ENCODE data around the gene PRDX3.

Gene PRDX3

GRCh38 chr10:119221201-119221600, 42.6 kb upstream of the PRDX3 start:
- TF ChIP-seq EZH2 (IDR thresholded peaks at IDR 0.05; ENCODE audit: borderline replicate concordance, low read depth, low read length, severe bottlenecking) = no peak
- Histone ChIP-seq H4K20me1 (ENCODE audit: insufficient read depth, low read length) (peaks cover 12% of the 10 kb centered on the region; the same call in 1 of the 2 replicates), H3K4me2 (ENCODE audit: insufficient read depth, low read length) (no peak overlapping the region), H3K9ac (ENCODE audit: low read depth, low read length) (no peak overlapping the region), H3K36me3 (ENCODE audit: insufficient read depth, low read length) (no peaks in the 10 kb centered on the region), H3K9me3 (ENCODE audit: insufficient read depth, low read length, severe bottlenecking) (no peaks in the 10 kb centered on the region), H2AFZ (ENCODE audit: low read depth, low read length) (no peak overlapping the region), H3K27ac (ENCODE audit: low read length) (no peak overlapping the region), H3K4me1 (ENCODE audit: insufficient read depth, low read length) (no peaks in the 10 kb centered on the region), H3K79me2 (ENCODE audit: insufficient read depth, low read length) (peaks cover 21% of the 10 kb centered on the region; the same call in 1 of the 2 replicates), H3K4me3 (ENCODE audit: low read depth in 1 of 2, low read length in 2 of 2) (no peak overlapping the region), H3K27me3 (ENCODE audit: insufficient read depth, low read length, poor library complexity) (no peaks in the 10 kb centered on the region)
- no peak for DNase-seq
- ATAC-seq (ENCODE audit: insufficient read depth, low read depth) = no peak

- H3K4me1 ChIP-seq (ENCODE audit: insufficient read depth, low read length) = no peaks in the 10 kb centered on the region
- H3K27me3 ChIP-seq (ENCODE audit: insufficient read depth, low read length, poor library complexity) = no peaks in the 10 kb centered on the region
- no peak overlapping the region for H2AFZ ChIP-seq (ENCODE audit: low read depth, low read length)
- H3K4me3 ChIP-seq (ENCODE audit: low read depth in 1 of 2, low read length in 2 of 2) = no peak overlapping the region
- ATAC-seq (ENCODE audit: insufficient read depth, low read depth) (no peak), DNase-seq (no peak)
- no peak overlapping the region for H3K27ac ChIP-seq (ENCODE audit: low read length)
- H3K9ac ChIP-seq (ENCODE audit: low read depth, low read length) = no peak overlapping the region
- no peaks in the 10 kb centered on the region for H3K9me3 ChIP-seq (ENCODE audit: insufficient read depth, low read length, severe bottlenecking)
- H3K4me2 ChIP-seq (ENCODE audit: insufficient read depth, low read length) = no peak overlapping the region
- no peak for TF ChIP-seq CTCF (IDR thresholded peaks at IDR 0.05; ENCODE audit: borderline replicate concordance, extremely low read depth, low read length, poor library complexity, severe bottlenecking)
- TF ChIP-seq EZH2 (IDR thresholded peaks at IDR 0.05; ENCODE audit: borderline replicate concordance, low read depth, low read length, severe bottlenecking) = no peak
- H3K36me3 ChIP-seq (ENCODE audit: insufficient read depth, low read length) = no peaks in the 10 kb centered on the region
- peaks cover 12% of the 10 kb centered on the region; the same call in 1 of the 2 replicates for H4K20me1 ChIP-seq (ENCODE audit: insufficient read depth, low read length)
- H3K79me2 ChIP-seq (ENCODE audit: insufficient read depth, low read length) = peaks cover 33% of the 10 kb centered on the region
These were observed 41.3 kb upstream of the PRDX3 start for GRCh38 chr10:119219871-119220270.

GRCh38 chr10:119217991-119218490, 39.4 kb upstream of the PRDX3 start:
- Histone ChIP-seq H4K20me1 (ENCODE audit: insufficient read depth, low read length) (peaks cover 9% of the 10 kb centered on the region; the same call in 1 of the 2 replicates), H3K4me3 (ENCODE audit: low read depth in 1 of 2, low read length in 2 of 2) (no peak overlapping the region), H3K27ac (ENCODE audit: low read length) (no peak overlapping the region), H3K9me3 (ENCODE audit: insufficient read depth, low read length, severe bottlenecking) (no peaks in the 10 kb centered on the region), H2AFZ (ENCODE audit: low read depth, low read length) (no peak overlapping the region), H3K4me1 (ENCODE audit: insufficient read depth, low read length) (peaks cover 15% of the 10 kb centered on the region), H3K9ac (ENCODE audit: low read depth, low read length) (no peak overlapping the region), H3K4me2 (ENCODE audit: insufficient read depth, low read length) (no peak overlapping the region), H3K36me3 (ENCODE audit: insufficient read depth, low read length) (no peaks in the 10 kb centered on the region), H3K79me2 (ENCODE audit: insufficient read depth, low read length) (peaks cover 47% of the 10 kb centered on the region), H3K27me3 (ENCODE audit: insufficient read depth, low read length, poor library complexity) (no peaks in the 10 kb centered on the region)
- DNase-seq (no peak), ATAC-seq (ENCODE audit: insufficient read depth, low read depth) (no peak)
- TF ChIP-seq EZH2 (IDR thresholded peaks at IDR 0.05; ENCODE audit: borderline replicate concordance, low read depth, low read length, severe bottlenecking) = no peak
- TF ChIP-seq CTCF (IDR thresholded peaks at IDR 0.05; ENCODE audit: borderline replicate concordance, extremely low read depth, low read length, poor library complexity, severe bottlenecking) = no peak

GRCh38 chr10:119217401-119217800, 38.8 kb upstream of the PRDX3 start:
- H3K27ac ChIP-seq (ENCODE audit: low read length) = no peak overlapping the region
- ATAC-seq (ENCODE audit: insufficient read depth, low read depth) (no peak; the same call in 2 of the 3 replicates), DNase-seq (no peak)
- peaks cover 21% of the 10 kb centered on the region for H3K4me1 ChIP-seq (ENCODE audit: insufficient read depth, low read length)
- H2AFZ ChIP-seq (ENCODE audit: low read depth, low read length) = no peak overlapping the region
- H3K9ac ChIP-seq (ENCODE audit: low read depth, low read length) = no peak overlapping the region
- no peak overlapping the region for H3K4me3 ChIP-seq (ENCODE audit: low read depth in 1 of 2, low read length in 2 of 2)
- H3K27me3 ChIP-seq (ENCODE audit: insufficient read depth, low read length, poor library complexity) = no peaks in the 10 kb centered on the region
- peaks cover 3% of the 10 kb centered on the region; the same call in 1 of the 2 replicates for H4K20me1 ChIP-seq (ENCODE audit: insufficient read depth, low read length)
- no peak overlapping the region for H3K4me2 ChIP-seq (ENCODE audit: insufficient read depth, low read length)
- no peaks in the 10 kb centered on the region for H3K36me3 ChIP-seq (ENCODE audit: insufficient read depth, low read length)
- TF ChIP-seq EZH2 (IDR thresholded peaks at IDR 0.05; ENCODE audit: borderline replicate concordance, low read depth, low read length, severe bottlenecking) (no peak), CTCF (IDR thresholded peaks at IDR 0.05; ENCODE audit: borderline replicate concordance, extremely low read depth, low read length, poor library complexity, severe bottlenecking) (no peak)
- no peaks in the 10 kb centered on the region for H3K9me3 ChIP-seq (ENCODE audit: insufficient read depth, low read length, severe bottlenecking)
- H3K79me2 ChIP-seq (ENCODE audit: insufficient read depth, low read length) = peaks cover 51% of the 10 kb centered on the region
